ENCODE data around the gene NAALADL2. TPM values are rescaled to one million over a fixed set of nuclear protein-coding genes. Genes with fewer than 3 reads are reported as not detected.
A peak's percentile ranks its signal among the peaks of the same experiment; 100 is the strongest.

Gene NAALADL2
- total and polyA plus RNA-seq, 2 of the 4 experiments (the other 2 are of a cell fraction): 3.8 to 19.2 TPM

GRCh38 chr3:175413926-175414325 is 554.8 kb downstream of the NAALADL2 start:
- Histone ChIP-seq H2BK15ac (ENCODE audit: low read depth, low read length) (no peak overlapping the region; the same call in 2 of the 3 replicates), H3K4me3 (ENCODE audit: insufficient read depth, low read depth, low read length) (no peak overlapping the region), H3K14ac (replicated peaks; ENCODE audit: low read depth, low read length) (0 out of 2 replicates have a peak overlapping the region, but pooled peaks have one; percentile 0), H4K20me1 (ENCODE audit: insufficient read depth, low read length) (no peaks in the 10 kb centered on the region), H3K4ac (ENCODE audit: low read depth, low read length) (0 out of 2 replicates have a peak overlapping the region, but pooled peaks have one; percentile 15), H3K9me3 (ENCODE audit: control insufficient read depth, insufficient read depth, low read length) (no peaks in the 10 kb centered on the region), H3K18ac (ENCODE audit: low read depth, low read length) (peak overlapping the region; percentile 4; the same call in 1 of the 2 replicates), H4K5ac (ENCODE audit: low read depth, low read length) (no peak overlapping the region), H3K9ac (ENCODE audit: low read depth, low read length) (no peak overlapping the region), H3K4me2 (ENCODE audit: low read depth, low read length) (no peak overlapping the region), H3K27me3 (ENCODE audit: control insufficient read depth, insufficient read depth, low read length) (no peaks in the 10 kb centered on the region), H3K79me1 (ENCODE audit: low read depth in 1 of 2, low read length in 2 of 2) (no peaks in the 10 kb centered on the region), H3K4me1 (ENCODE audit: control insufficient read depth, insufficient read depth, low read length) (peaks cover 11% of the 10 kb centered on the region), H3K36me3 (ENCODE audit: control insufficient read depth, insufficient read depth, low read length) (no peaks in the 10 kb centered on the region), H3K23ac (ENCODE audit: low read depth, low read length) (no peak overlapping the region), H4K8ac (ENCODE audit: low read depth in 2 of 2, low read length in 2 of 2) (no peak overlapping the region), H3K9me1 (ENCODE audit: insufficient read depth, low read length) (no peaks in the 10 kb centered on the region), H2BK5ac (ENCODE audit: low read depth, low read length, poor library complexity, severe bottlenecking) (no peak overlapping the region), H2AK5ac (ENCODE audit: low read depth, low read length) (no peak overlapping the region), H2BK120ac (ENCODE audit: low read depth, low read length) (peak overlapping the region; percentile 60), H3K56ac (ENCODE audit: extremely low read depth, insufficient read depth, low read length) (no peak overlapping the region), H4K91ac (ENCODE audit: insufficient read depth, low read depth, low read length) (no peak overlapping the region; the same call in 1 of the 2 replicates), H3K27ac (ENCODE audit: insufficient read depth, low read length) (no peak overlapping the region), H2AFZ (replicated peaks; ENCODE audit: low read length, poor library complexity) (no peak overlapping the region), H2AK9ac (replicated peaks; ENCODE audit: low read depth, low read length, poor library complexity) (no peak overlapping the region), H2BK20ac (ENCODE audit: low read depth, low read length) (peak overlapping the region; percentile 6)
- dilution Hi-C loops (cut with HindIII; ENCODE audit: low sequenced_read_pairs, unreplicated experiment) (no loop called here), in situ Hi-C loops (cut with MboI; ENCODE audit: low sequenced_read_pairs) (no loop called here), intact Hi-C loops (cut with micrococcal nuclease) (loop anchor here (5.0 kb wide), 4 partner anchors 258 to 1018 kb away; no protein-coding TSS in a partner anchor)
- POLR2A ChIA-PET (ENCODE audit: unreplicated experiment): no interaction called here
- 100% methylated on average over 2 of the region's 4 CpGs; no CpG with 5 or more reads in 1 of the 2 experiments for WGBS, 2 experiments (ENCODE audit: extremely low coverage in 2 of 2, insufficient read length in 1 of 2)
- CTCF ChIA-PET: no interaction called here
- DNase-seq: no peak
- TF ChIP-seq SMC3 (IDR thresholded peaks at IDR 0.05; ENCODE audit: low read depth, low read length): no peak
- no peak for TF ChIP-seq POLR2A (IDR thresholded peaks at IDR 0.05; ENCODE audit: low read depth, low read length)
- TF ChIP-seq ELK1 (IDR thresholded peaks at IDR 0.05; ENCODE audit: borderline replicate concordance, low read depth, low read length): no peak
- TF ChIP-seq RAD21 (IDR thresholded peaks at IDR 0.05; ENCODE audit: low read length): no peak
- TF ChIP-seq CTCF (conservative IDR thresholded peaks at IDR 0.05; ENCODE audit: low read depth, low read length): no peak
- no peak for TF ChIP-seq USF2 (IDR thresholded peaks at IDR 0.05; ENCODE audit: low read depth, low read length)
- no peak for TF ChIP-seq CHD1 (IDR thresholded peaks at IDR 0.05; ENCODE audit: low read depth, low read length)
- no peak for TF ChIP-seq RCOR1 (IDR thresholded peaks at IDR 0.05; ENCODE audit: insufficient replicate concordance, low read length)
- no peak for TF ChIP-seq MAFK (IDR thresholded peaks at IDR 0.05; ENCODE audit: low read depth, low read length)
- no peak for TF ChIP-seq MAZ (IDR thresholded peaks at IDR 0.05; ENCODE audit: borderline replicate concordance, low read depth, low read length)
- no peak for TF ChIP-seq BHLHE40 (IDR thresholded peaks at IDR 0.05; ENCODE audit: low read depth, low read length)
- no peak for TF ChIP-seq NFE2L2 (IDR thresholded peaks at IDR 0.05; ENCODE audit: low read depth, low read length)
- no TSS peak for BruUV-seq (replicated peaks)
- no peak for ATAC-seq (ENCODE audit: low read depth)

Measured in IMR-90 (cell line).